Cardiac muscle cell (in vitro differentiated cells and primary cell): ENCODE data around the gene ARHGEF33. TPM values are rescaled to one million over a fixed set of nuclear protein-coding genes. Genes with fewer than 3 reads are reported as not detected.

Source experiments
- DNase-seq, 2 donors: peaks; one replicate each; pipeline versions ENCODE4 v3.0.0 to v3.0.0-alpha.2; 2010 to 2017; ENCODE audit warnings: low read depth in 1 of 2, low spot score in 1 of 2
- H3K27ac ChIP-seq: fragments of 200-600 bp; sonication (generic); 2 replicates; pipeline ENCODE4 v1.5.1; 2016
- H3K27me3 ChIP-seq: fragments of 200-600 bp; sonication (generic); 2 replicates; pipeline ENCODE4 v1.6.0; 2016; ENCODE audit warnings: control low read depth
- H3K36me3 ChIP-seq: fragments of 200-600 bp; sonication (generic); 2 replicates; pipeline ENCODE4 v1.5.1; 2016; ENCODE audit warnings: control low read depth
- H3K4me1 ChIP-seq: fragments of 200-600 bp; sonication (generic); 2 replicates; pipeline ENCODE4 v1.8.1; 2017; ENCODE audit warnings: low read depth, mild to moderate bottlenecking, mixed run types
- H3K4me3 ChIP-seq: fragments of 200-600 bp; sonication (generic); 2 replicates; pipeline ENCODE4 v1.5.1; 2016; ENCODE audit warnings: mild to moderate bottlenecking
- H3K9me3 ChIP-seq: fragments of 200-600 bp; sonication (generic); 2 replicates; pipeline ENCODE4 v1.5.1; 2017; ENCODE audit warnings: low read depth, mild to moderate bottlenecking, control low read depth
- polyA plus RNA-seq: library from polyadenylated mRNA; unstranded; fragments of >200 nt; fragmentation: Nextera tagmentation; extraction: Ambion mirVana; gene quantifications from 2 replicates; pipeline ENCODE4 v1.2.1, GENCODE V29; 2016
- total RNA-seq: library from RNA; depleted of rRNA; stranded (reverse); fragments of >200 nt; gene quantifications from 2 replicates; pipeline ENCODE4 v1.2.3, GENCODE V29; 2016
- TF ChIP-seq, protein P1 (sequence below): IDR thresholded peaks from 2 replicates; pipeline ENCODE4 v1.5.1; 2012; ENCODE audit warnings: low read depth, mild to moderate bottlenecking, low read length

ARHGEF33 gene
- total and polyA plus RNA-seq, 2 experiments from 2014 or later: 1.0 TPM

DNA sequence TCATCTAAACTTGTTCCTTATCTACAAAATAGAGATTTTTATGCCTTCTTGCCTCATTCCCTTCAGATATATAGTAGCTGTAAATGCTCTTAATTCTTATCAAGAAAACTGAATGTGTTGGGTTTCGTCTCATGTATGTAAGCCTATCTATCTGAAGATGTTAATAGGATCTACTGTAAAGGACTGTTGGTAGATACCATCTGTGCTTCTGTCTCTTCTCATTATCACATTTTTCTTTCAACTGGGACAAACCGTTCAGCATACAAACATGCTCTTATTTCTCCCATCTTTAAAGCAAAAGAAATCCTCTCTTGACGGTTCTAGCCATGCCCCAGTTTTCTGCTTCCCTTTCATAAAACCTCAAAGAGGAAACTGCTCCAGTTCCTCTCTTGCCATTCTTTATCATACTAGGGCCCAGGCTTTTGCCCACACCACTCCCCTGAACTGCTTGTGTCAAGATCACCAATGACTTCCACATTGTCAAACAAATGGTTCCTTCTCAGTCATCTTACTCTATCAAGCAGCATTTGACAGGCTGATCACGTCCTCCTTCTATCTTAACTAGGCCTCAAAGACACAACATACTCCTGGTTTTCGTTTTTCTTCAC is 88.7 kb downstream of the ARHGEF33 start:
- no peak overlapping the region for H3K27ac ChIP-seq
- no peak for DNase-seq
- H3K27me3 ChIP-seq: no peaks in the 10 kb centered on the region
- peaks cover 19% of the 10 kb centered on the region for H3K4me1 ChIP-seq
- peaks cover 4% of the 10 kb centered on the region for H3K36me3 ChIP-seq
- no peaks in the 10 kb centered on the region for H3K9me3 ChIP-seq
- H3K4me3 ChIP-seq: no peak overlapping the region
- TF ChIP-seq, protein P1, sequence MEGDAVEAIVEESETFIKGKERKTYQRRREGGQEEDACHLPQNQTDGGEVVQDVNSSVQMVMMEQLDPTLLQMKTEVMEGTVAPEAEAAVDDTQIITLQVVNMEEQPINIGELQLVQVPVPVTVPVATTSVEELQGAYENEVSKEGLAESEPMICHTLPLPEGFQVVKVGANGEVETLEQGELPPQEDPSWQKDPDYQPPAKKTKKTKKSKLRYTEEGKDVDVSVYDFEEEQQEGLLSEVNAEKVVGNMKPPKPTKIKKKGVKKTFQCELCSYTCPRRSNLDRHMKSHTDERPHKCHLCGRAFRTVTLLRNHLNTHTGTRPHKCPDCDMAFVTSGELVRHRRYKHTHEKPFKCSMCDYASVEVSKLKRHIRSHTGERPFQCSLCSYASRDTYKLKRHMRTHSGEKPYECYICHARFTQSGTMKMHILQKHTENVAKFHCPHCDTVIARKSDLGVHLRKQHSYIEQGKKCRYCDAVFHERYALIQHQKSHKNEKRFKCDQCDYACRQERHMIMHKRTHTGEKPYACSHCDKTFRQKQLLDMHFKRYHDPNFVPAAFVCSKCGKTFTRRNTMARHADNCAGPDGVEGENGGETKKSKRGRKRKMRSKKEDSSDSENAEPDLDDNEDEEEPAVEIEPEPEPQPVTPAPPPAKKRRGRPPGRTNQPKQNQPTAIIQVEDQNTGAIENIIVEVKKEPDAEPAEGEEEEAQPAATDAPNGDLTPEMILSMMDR: no peak

DNA sequence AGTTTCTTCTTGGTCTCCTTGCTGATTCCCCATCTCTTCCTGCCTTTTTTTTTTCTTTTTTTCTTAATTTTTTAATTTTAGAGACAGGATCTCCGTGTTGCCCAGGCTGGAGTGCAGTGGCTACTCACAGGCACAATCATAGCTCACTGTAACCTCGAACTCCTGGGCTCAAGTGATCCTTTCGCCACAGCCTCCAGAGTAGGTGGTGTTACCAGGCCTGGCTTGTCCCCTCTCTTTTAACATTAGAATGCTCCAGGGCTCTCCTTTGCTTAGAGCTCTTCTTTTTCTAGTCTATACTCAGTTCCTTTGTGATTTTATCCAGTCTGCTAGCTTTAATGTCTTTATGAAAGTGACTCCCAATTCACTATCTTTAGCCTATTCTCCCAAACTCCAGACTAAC is 89.2 kb downstream of the ARHGEF33 start:
- DNase-seq: no peak
- no peak overlapping the region for H3K27ac ChIP-seq
- H3K4me1 ChIP-seq: peaks cover 15% of the 10 kb centered on the region
- no peaks in the 10 kb centered on the region for H3K9me3 ChIP-seq
- H3K36me3 ChIP-seq: peaks cover 7% of the 10 kb centered on the region
- no peaks in the 10 kb centered on the region for H3K27me3 ChIP-seq
- H3K4me3 ChIP-seq: no peak overlapping the region
- TF ChIP-seq, protein P1: no peak

DNA sequence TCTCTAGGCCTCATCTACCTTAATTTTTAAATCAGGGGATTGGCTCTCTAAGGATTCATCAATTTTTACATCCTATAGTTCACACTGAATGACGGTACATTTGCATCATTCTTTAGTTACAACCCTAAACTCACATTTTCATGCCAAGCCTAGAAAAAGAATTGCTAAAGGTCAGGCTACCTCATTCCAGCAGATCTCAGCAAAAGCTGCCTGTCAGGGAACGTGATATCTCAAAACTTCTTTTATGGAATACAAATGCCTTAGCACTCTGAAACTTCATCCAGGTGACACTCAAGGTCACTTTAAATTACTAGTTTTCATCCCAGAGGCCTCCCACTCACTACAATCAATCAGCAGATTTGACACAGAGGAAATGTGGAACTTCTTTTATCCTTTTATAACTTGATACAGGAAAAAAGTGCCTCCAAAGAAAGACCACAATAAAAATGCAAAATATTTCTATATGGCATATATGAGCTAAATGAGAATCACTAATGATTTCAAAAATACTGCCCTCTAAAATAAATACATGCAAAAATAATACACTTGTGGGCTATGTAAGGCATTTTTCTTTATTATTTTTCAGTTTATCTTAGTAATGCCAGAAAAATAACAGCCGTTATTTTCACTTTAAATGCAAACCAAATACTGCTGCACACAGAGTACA is 91.5 kb downstream of the ARHGEF33 start:
- H3K4me3 ChIP-seq: no peak overlapping the region
- peaks cover 20% of the 10 kb centered on the region for H3K36me3 ChIP-seq
- peaks cover 4% of the 10 kb centered on the region for H3K4me1 ChIP-seq
- no peaks in the 10 kb centered on the region for H3K9me3 ChIP-seq
- TF ChIP-seq, protein P1: no peak
- DNase-seq: no peak
- H3K27me3 ChIP-seq: no peaks in the 10 kb centered on the region
- H3K27ac ChIP-seq: no peak overlapping the region

DNA sequence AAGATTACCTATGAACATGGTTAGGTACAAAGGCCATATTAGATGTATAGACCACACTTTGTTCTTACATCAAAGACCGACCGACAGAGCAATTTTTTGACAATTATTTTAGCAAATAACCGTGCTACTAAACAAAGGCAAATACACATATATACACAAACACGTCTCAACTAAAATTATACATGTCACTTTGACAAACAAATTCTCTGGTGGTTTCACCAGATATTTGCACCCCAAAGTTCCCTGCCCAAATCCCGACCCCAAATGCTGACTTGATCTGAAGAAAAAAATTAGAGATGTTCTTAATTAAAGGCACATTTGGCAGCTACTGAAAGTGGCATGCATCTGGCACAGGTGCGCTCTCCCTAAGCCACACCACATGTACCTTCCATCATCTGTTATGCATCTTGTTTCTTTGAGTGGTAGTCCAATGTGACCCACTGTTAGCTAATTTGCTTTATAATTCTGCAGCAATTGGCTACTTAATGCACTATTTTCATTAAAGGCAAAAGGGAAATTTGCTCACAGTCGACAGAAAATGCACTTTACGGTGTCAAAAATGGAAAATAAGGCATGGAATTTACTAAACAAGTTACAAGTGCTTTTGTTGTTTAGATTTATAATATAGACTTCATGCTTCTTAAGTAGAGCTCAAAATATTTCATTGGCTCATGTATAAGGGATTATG is 92.1 kb downstream of the ARHGEF33 start:
- no peak for DNase-seq
- peaks cover 23% of the 10 kb centered on the region for H3K36me3 ChIP-seq
- H3K4me1 ChIP-seq: peaks cover 4% of the 10 kb centered on the region
- TF ChIP-seq, protein P1: no peak
- H3K4me3 ChIP-seq: no peak overlapping the region
- no peaks in the 10 kb centered on the region for H3K9me3 ChIP-seq
- no peak overlapping the region for H3K27ac ChIP-seq
- H3K27me3 ChIP-seq: no peaks in the 10 kb centered on the region

DNA sequence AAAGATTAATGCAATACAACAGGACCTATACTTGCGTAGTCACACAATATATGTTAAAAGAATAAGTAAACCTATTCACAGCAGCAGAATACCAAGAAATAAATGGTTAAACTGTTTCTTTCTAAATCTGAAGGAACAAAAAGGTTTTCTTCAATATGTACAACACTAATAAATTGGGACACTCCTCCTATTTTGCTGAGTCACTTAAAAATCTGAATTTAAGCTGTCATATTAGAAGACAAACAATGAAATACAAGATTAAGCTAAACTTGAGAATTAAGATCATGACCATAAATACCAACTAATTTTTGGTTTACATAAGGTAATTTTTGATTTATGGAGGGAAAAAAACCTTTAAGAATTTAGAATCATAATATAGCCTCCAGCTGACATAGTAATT is 92.8 kb downstream of the ARHGEF33 start:
- no peaks in the 10 kb centered on the region for H3K9me3 ChIP-seq
- peaks cover 4% of the 10 kb centered on the region for H3K4me1 ChIP-seq
- peaks cover 26% of the 10 kb centered on the region for H3K36me3 ChIP-seq
- DNase-seq: no peak
- no peak overlapping the region for H3K4me3 ChIP-seq
- no peaks in the 10 kb centered on the region for H3K27me3 ChIP-seq
- no peak overlapping the region for H3K27ac ChIP-seq
- TF ChIP-seq, protein P1: no peak
